ENCODE results near the gene ATP5MG. TPM values are rescaled to one million over a fixed set of nuclear protein-coding genes. Genes with fewer than 3 reads are reported as not detected.

ATP5MG gene
- total RNA-seq, 1 experiment from 2014 or later, result 248 TPM

DNA sequence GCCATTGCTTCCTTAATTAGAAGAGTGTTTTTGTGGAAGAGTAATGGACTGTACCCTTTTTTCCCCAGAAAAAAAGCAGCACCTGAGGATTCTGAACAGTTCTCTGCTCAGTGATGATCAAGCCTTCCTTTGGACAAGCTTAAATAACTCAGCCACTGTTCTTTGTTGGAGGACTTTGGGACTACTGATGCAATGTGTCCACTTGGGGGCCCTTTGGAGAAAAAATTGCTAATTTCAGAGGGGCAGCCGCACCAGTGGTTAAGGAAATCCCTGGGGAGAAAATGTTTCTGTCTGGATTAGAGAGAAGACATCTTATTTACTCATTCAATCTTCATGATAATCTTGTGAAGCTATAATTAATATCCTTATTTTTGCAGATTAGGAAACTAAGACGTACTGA is 29.6 kb downstream of the ATP5MG start:
- intact Hi-C loops (cut with micrococcal nuclease; ENCODE audit: unreplicated experiment), result no loop called here
- Histone ChIP-seq H3K27ac (no peak overlapping the region), H3K27me3 (ENCODE audit: insufficient read depth, low read depth) (no peaks in the 10 kb centered on the region), H3K4me1 (replicated peaks; ENCODE audit: insufficient read depth) (peaks cover 9% of the 10 kb centered on the region), H3K4me3 (no peak overlapping the region), H3K36me3 (ENCODE audit: low read depth) (no peaks in the 10 kb centered on the region), H3F3A (ENCODE audit: insufficient read depth, low read depth) (peaks cover 20% of the 10 kb centered on the region; the same call in 1 of the 2 replicates), H3K79me2 (ENCODE audit: low read depth) (no peaks in the 10 kb centered on the region), H2AFZ (no peak overlapping the region), H4K20me1 (ENCODE audit: insufficient read depth) (no peaks in the 10 kb centered on the region), H3K9me3 (ENCODE audit: insufficient read depth, low read depth) (no peaks in the 10 kb centered on the region), H3K4me2 (no peak overlapping the region), H3K9me2 (ENCODE audit: insufficient read depth) (no peaks in the 10 kb centered on the region)
- no peak for DNase-seq
- POLR2A ChIA-PET (ENCODE audit: unreplicated experiment), result no interaction called here
- CTCF ChIA-PET, result interaction anchor here (0.8 kb wide), 1 partner anchor 11 kb away, joined by 3 read pairs; no protein-coding TSS in a partner anchor
- BruUV-seq (replicated peaks), result no TSS peak
- TF ChIP-seq EZH2 (IDR thresholded peaks at IDR 0.05; ENCODE audit: low read depth), result no peak
- TF ChIP-seq, protein P1, sequence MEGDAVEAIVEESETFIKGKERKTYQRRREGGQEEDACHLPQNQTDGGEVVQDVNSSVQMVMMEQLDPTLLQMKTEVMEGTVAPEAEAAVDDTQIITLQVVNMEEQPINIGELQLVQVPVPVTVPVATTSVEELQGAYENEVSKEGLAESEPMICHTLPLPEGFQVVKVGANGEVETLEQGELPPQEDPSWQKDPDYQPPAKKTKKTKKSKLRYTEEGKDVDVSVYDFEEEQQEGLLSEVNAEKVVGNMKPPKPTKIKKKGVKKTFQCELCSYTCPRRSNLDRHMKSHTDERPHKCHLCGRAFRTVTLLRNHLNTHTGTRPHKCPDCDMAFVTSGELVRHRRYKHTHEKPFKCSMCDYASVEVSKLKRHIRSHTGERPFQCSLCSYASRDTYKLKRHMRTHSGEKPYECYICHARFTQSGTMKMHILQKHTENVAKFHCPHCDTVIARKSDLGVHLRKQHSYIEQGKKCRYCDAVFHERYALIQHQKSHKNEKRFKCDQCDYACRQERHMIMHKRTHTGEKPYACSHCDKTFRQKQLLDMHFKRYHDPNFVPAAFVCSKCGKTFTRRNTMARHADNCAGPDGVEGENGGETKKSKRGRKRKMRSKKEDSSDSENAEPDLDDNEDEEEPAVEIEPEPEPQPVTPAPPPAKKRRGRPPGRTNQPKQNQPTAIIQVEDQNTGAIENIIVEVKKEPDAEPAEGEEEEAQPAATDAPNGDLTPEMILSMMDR (conservative IDR thresholded peaks at IDR 0.05), result no peak

GRCh38 chr11:118434123-118434552 is 32.7 kb downstream of the ATP5MG start:
- BruUV-seq (replicated peaks), result no TSS peak
- intact Hi-C loops (cut with micrococcal nuclease; ENCODE audit: unreplicated experiment), result loop anchor here (2.0 kb wide), 1 partner anchor 19 kb away; no protein-coding TSS in a partner anchor
- DNase-seq, result no peak
- H3K79me2 ChIP-seq (ENCODE audit: low read depth), result peaks cover 26% of the 10 kb centered on the region
- CTCF ChIA-PET, result no interaction called here
- no peaks in the 10 kb centered on the region for H3K27me3 ChIP-seq (ENCODE audit: insufficient read depth, low read depth)
- POLR2A ChIA-PET (ENCODE audit: unreplicated experiment), result interaction anchor here (0.6 kb wide), 1 partner anchor 1261 kb away, joined by 3 read pairs; no protein-coding TSS in a partner anchor
- peaks cover 20% of the 10 kb centered on the region; the same call in 1 of the 2 replicates for H3F3A ChIP-seq (ENCODE audit: insufficient read depth, low read depth)
- TF ChIP-seq, protein P1 (conservative IDR thresholded peaks at IDR 0.05), result no peak
- TF ChIP-seq EZH2 (IDR thresholded peaks at IDR 0.05; ENCODE audit: low read depth), result no peak
- peak overlapping the region; percentile 69 for H3K4me3 ChIP-seq
- no peaks in the 10 kb centered on the region for H3K9me3 ChIP-seq (ENCODE audit: insufficient read depth, low read depth)
- peak overlapping the region; percentile 89 for H2AFZ ChIP-seq
- H3K36me3 ChIP-seq (ENCODE audit: low read depth), result no peaks in the 10 kb centered on the region
- H3K4me1 ChIP-seq (replicated peaks; ENCODE audit: insufficient read depth), result peaks cover 25% of the 10 kb centered on the region
- H3K4me2 ChIP-seq, result peak overlapping the region; percentile 92
- no peak overlapping the region for H3K27ac ChIP-seq
- H4K20me1 ChIP-seq (ENCODE audit: insufficient read depth), result peaks cover 18% of the 10 kb centered on the region
- no peaks in the 10 kb centered on the region for H3K9me2 ChIP-seq (ENCODE audit: insufficient read depth)

- H3K27me3 ChIP-seq (ENCODE audit: insufficient read depth, low read depth), result no peaks in the 10 kb centered on the region
- ChIA-PET CTCF (interaction anchor here (0.6 to 0.7 kb wide), 2 partner anchors 40 to 75 kb away, joined by 4 to 5 read pairs; no protein-coding TSS in a partner anchor), POLR2A (ENCODE audit: unreplicated experiment) (interaction anchor here (0.6 to 0.7 kb wide), 3 partner anchors 190 to 1261 kb away, joined by 3 read pairs; no protein-coding TSS in a partner anchor)
- BruUV-seq (replicated peaks), result no TSS peak
- no peak overlapping the region for H3K27ac ChIP-seq
- peaks cover 32% of the 10 kb centered on the region for H3K79me2 ChIP-seq (ENCODE audit: low read depth)
- TF ChIP-seq, protein P1 (conservative IDR thresholded peaks at IDR 0.05), result no peak
- TF ChIP-seq EZH2 (IDR thresholded peaks at IDR 0.05; ENCODE audit: low read depth), result no peak
- peak overlapping the region; percentile 69 for H3K4me3 ChIP-seq
- peak overlapping the region; percentile 92 for H3K4me2 ChIP-seq
- peak overlapping the region; percentile 89 for H2AFZ ChIP-seq
- H3F3A ChIP-seq (ENCODE audit: insufficient read depth, low read depth), result peaks cover 20% of the 10 kb centered on the region; the same call in 1 of the 2 replicates
- no peaks in the 10 kb centered on the region for H3K9me3 ChIP-seq (ENCODE audit: insufficient read depth, low read depth)
- no peaks in the 10 kb centered on the region for H3K9me2 ChIP-seq (ENCODE audit: insufficient read depth)
- H3K36me3 ChIP-seq (ENCODE audit: low read depth), result peaks cover 2% of the 10 kb centered on the region; the same call in 1 of the 2 replicates
- H3K4me1 ChIP-seq (replicated peaks; ENCODE audit: insufficient read depth), result peaks cover 31% of the 10 kb centered on the region
- peaks cover 23% of the 10 kb centered on the region for H4K20me1 ChIP-seq (ENCODE audit: insufficient read depth)
- peak in 1 of 2 experiments; percentile 29 for DNase-seq
- intact Hi-C loops (cut with micrococcal nuclease; ENCODE audit: unreplicated experiment), result loop anchor here (1.0 to 2.0 kb wide), 2 partner anchors 20 to 182 kb away; partner anchors contain the start of gene MPZL3
Observed at GRCh38 chr11:118434553-118435289, 33.3 kb downstream of the ATP5MG start.

All from PC-9 (cell line).